Heart left ventricle (tissue), 16 donors: ENCODE data around the gene RUNDC3A. TPM values are rescaled to one million over a fixed set of nuclear protein-coding genes. Genes with fewer than 3 reads are reported as not detected.

Source experiments
- ATAC-seq, 4 donors: fragments of 200-7000 bp; cut with Tn5 transposase; one replicate each; pipeline ENCODE4 v1.9.1; 2020 to 2022; ENCODE audit warnings: moderate library complexity in 4 of 4, mild to moderate bottlenecking in 3 of 4, moderate number of reproducible peaks in 1 of 4
- DNase-seq, 5 donors: peaks; one replicate each; pipeline ENCODE4 v3.0.0-alpha.2; 2020
- H3K27ac ChIP-seq, 12 donors: fragments of 200-600 bp; sonication (generic) in 4 of 12; one replicate each; pipeline versions ENCODE4 v1.5.0 to v1.8.0; 2016 to 2022; ENCODE audit warnings: mild to moderate bottlenecking in 2 of 12
- H3K27me3 ChIP-seq, 9 donors: fragments of 200-600 bp; sonication (generic) in 2 of 9; one replicate each; pipeline versions ENCODE4 v1.5.1 to v1.8.0; 2016 to 2022; ENCODE audit warnings: mild to moderate bottlenecking in 3 of 9
- H3K36me3 ChIP-seq, 9 donors: fragments of 200-600 bp; sonication (generic) in 2 of 9; one replicate each; pipeline versions ENCODE4 v1.5.0 to v1.8.0; 2018 to 2022; ENCODE audit warnings: mild to moderate bottlenecking in 2 of 9
- H3K4me1 ChIP-seq, 12 donors: fragments of 200-600 bp; sonication (generic) in 4 of 12; one replicate each; pipeline versions ENCODE4 v1.5.0 to v1.8.0; 2016 to 2022; ENCODE audit warnings: mild to moderate bottlenecking in 3 of 12
- H3K4me3 ChIP-seq, 12 donors: fragments of 200-600 bp; sonication (generic) in 4 of 12; one replicate each; pipeline versions ENCODE4 v1.5.0 to v1.8.0; 2017 to 2022; ENCODE audit warnings: mild to moderate bottlenecking in 9 of 12, moderate library complexity in 4 of 12
- H3K9me3 ChIP-seq, 12 donors: fragments of 200-600 bp; sonication (generic) in 4 of 12; one replicate each; pipeline versions ENCODE4 v1.5.0 to v1.8.0; 2016 to 2022; ENCODE audit warnings: mild to moderate bottlenecking in 1 of 12
- CTCF ChIP-seq, 12 donors: fragments of 200-600 bp; sonication (generic) in 4 of 12; IDR thresholded peaks; one replicate each; pipeline versions ENCODE4 v1.5.0 to v1.8.0; 2018 to 2022; ENCODE audit warnings: antibody characterized with exemption in 12 of 12, mild to moderate bottlenecking in 5 of 12
- POLR2A ChIP-seq, 2 donors: fragments of 450-650 bp; IDR thresholded peaks; one replicate each; pipeline ENCODE4 v1.6.1; 2017; ENCODE audit warnings: antibody characterized with exemption in 2 of 2, mild to moderate bottlenecking in 2 of 2, moderate library complexity in 2 of 2
- WGBS, 4 donors: extraction: QIAGEN DNeasy Blood & Tissue Kit in 2 of 4; methylation state at CpG; one replicate each; pipeline versions ENCODE4 v1.1.5 to v1.1.7; 2013 to 2018; 5-methylcytosine and 5-hydroxymethylcytosine counted together
- intact Hi-C, 10 donors: fragments of 100-400 bp; cut with DNase I; formaldehyde crosslinking; loops; one replicate each; pipeline versions ENCODE4 v1.11.1 to v1.14.2; 2022
- polyA plus RNA-seq, 2 donors: library from polyadenylated mRNA; stranded (reverse); fragments of 200-250 nt; gene quantifications; one replicate each; pipeline ENCODE4 v1.2.3, GENCODE V29; 2013
- total RNA-seq, 9 donors: library from RNA; depleted of rRNA in 2 of 9; stranded (reverse); fragments of >200 nt in 2 of 9; fragmentation: NEBNext Ultra II Directional in 3 of 9; extraction: Animal tissue kit (Norgen Biotek cat#: 25700) in 3 of 9; gene quantifications; one replicate each; pipeline versions ENCODE4 v1.1.0 to v1.2.4, GENCODE V29; 2016 to 2023
- donor health status: ischemic (EF 13 %, LVEDD 7.1; RV severe dilation, severe dysfunction).
- donor health status: healthy with polysubstance abuse.
- donor health status: DM: no; HTN: yes; CAD: no.
- donor health status: DM: no; HTN: no; CAD: no.
- donor health status: ischemic (EF 25% LVEDD 6.9; RV normal size, moderate dysfunction).
- donor health status: ischemic (EF 25% LVEDD 5.7; RV mildly dilated, moderate dysfunction).
- donor health status: healthy.
- donor health status: DM: yes; HTN: yes; CAD: no.
- donor health status: ischemic (EF 35%, LVEDD 5.7; RV mildly dilated, moderate dysfunction).
- donor health status: nonischemic (EF 11% LVEDD 7.7; RV severe dilation, severe dysfunction).
- donor health status: DM: yes; HTN: yes; CAD: no.
- donor health status: PGD.
- donor health status: ischemic (EF 29% LVEDD 5.4; RV normal size, mild dysfunction).
- donor health status: nonischemic (EF 23%, LVEDD 6.1; RV moderate dilation, normal function).

The RUNDC3A gene
- total and polyA plus RNA-seq, 11 donors = 0.19 to 1.3 (median 0.51) TPM; not detected in 1

GRCh38 chr17:44272954-44273353 is 35.4 kb upstream of the RUNDC3A start:
- DNase-seq (peak in 2 of 5 donors; percentile 25 to 33), ATAC-seq (peak in 3 of 4 donors; percentile 29 to 43 (median 31))
- TF ChIP-seq POLR2A (IDR thresholded peaks at IDR 0.05) (no peak), CTCF (IDR thresholded peaks at IDR 0.05) (no peak)
- peak overlapping the region in 5 of 12 donors; percentile 29 to 38 (median 34) for H3K27ac ChIP-seq
- no peaks in the 10 kb centered on the region for H3K36me3 ChIP-seq
- no peak overlapping the region for H3K4me3 ChIP-seq
- intact Hi-C loops = loop anchor here in 7 of 10 donors (5.0 to 10.0 kb wide), 2 partner anchors 48 to 56 kb away; partner anchors contain the start of gene UBTF (in 1 of the 7)
- 34 to 61% (median 50%) methylated on average over 6 of the region's 6 CpGs for WGBS, 4 donors
- peaks cover 0 to 19% (median 12%) of the 10 kb centered on the region in 12 donors for H3K4me1 ChIP-seq
- H3K9me3 ChIP-seq = no peaks in the 10 kb centered on the region
- no peaks in the 10 kb centered on the region for H3K27me3 ChIP-seq

GRCh38 chr17:44273607-44274006 is 34.8 kb upstream of the RUNDC3A start:
- Histone ChIP-seq H3K9me3 (no peaks in the 10 kb centered on the region), H3K27me3 (no peaks in the 10 kb centered on the region), H3K4me1 (peaks cover 0 to 19% (median 13%) of the 10 kb centered on the region in 12 donors), H3K36me3 (no peaks in the 10 kb centered on the region), H3K27ac (peak overlapping the region in 1 of 12 donors; percentile 34), H3K4me3 (no peak overlapping the region)
- intact Hi-C loops = loop anchor here in 7 of 10 donors (5.0 to 10.0 kb wide), 2 partner anchors 49 to 56 kb away; partner anchors contain the start of gene UBTF (in 1 of the 7)
- DNase-seq (no peak), ATAC-seq (no peak)
- TF ChIP-seq POLR2A (IDR thresholded peaks at IDR 0.05) (no peak), CTCF (IDR thresholded peaks at IDR 0.05) (no peak)
- WGBS, 4 donors = 89 to 94% (median 92%) methylated on average over 5 of the region's 5 CpGs

GRCh38 chr17:44277976-44278375 is 30.4 kb upstream of the RUNDC3A start:
- Histone ChIP-seq H3K27me3 (no peaks in the 10 kb centered on the region), H3K27ac (no peak overlapping the region), H3K36me3 (no peaks in the 10 kb centered on the region), H3K4me1 (peaks cover 0 to 23% (median 17%) of the 10 kb centered on the region in 12 donors), H3K9me3 (no peaks in the 10 kb centered on the region), H3K4me3 (no peak overlapping the region)
- no peak for TF ChIP-seq CTCF (IDR thresholded peaks at IDR 0.05)
- no peak for TF ChIP-seq POLR2A (IDR thresholded peaks at IDR 0.05)
- WGBS, 4 donors = 77 to 81% (median 77%) methylated on average over 4 of the region's 4 CpGs
- ATAC-seq (no peak), DNase-seq (no peak)
- intact Hi-C loops = loop anchor here in 6 of 10 donors (10.0 kb wide), 1 partner anchor 53 kb away; no protein-coding TSS in a partner anchor

GRCh38 chr17:44279346-44279665 is 29.1 kb upstream of the RUNDC3A start:
- intact Hi-C loops = loop anchor here in 6 of 10 donors (10.0 kb wide), 1 partner anchor 55 kb away; no protein-coding TSS in a partner anchor
- Histone ChIP-seq H3K4me1 (peaks cover 0 to 23% (median 16%) of the 10 kb centered on the region in 12 donors), H3K4me3 (no peak overlapping the region), H3K27me3 (no peaks in the 10 kb centered on the region), H3K9me3 (no peaks in the 10 kb centered on the region), H3K27ac (peak overlapping the region in 10 of 12 donors; percentile 57 to 89 (median 76)), H3K36me3 (no peaks in the 10 kb centered on the region)
- no peak for TF ChIP-seq CTCF (IDR thresholded peaks at IDR 0.05)
- TF ChIP-seq POLR2A (IDR thresholded peaks at IDR 0.05) = no peak
- 88 to 94% (median 90%) methylated on average over 2 of the region's 2 CpGs for WGBS, 4 donors
- no peak for DNase-seq
- no peak for ATAC-seq
